ENCODE data around the gene ZC3H6. TPM values are rescaled to one million over a fixed set of nuclear protein-coding genes. Genes with fewer than 3 reads are reported as not detected.

The ZC3H6 gene
- total and polyA plus RNA-seq, 2 of the 13 experiments (the other 11 are each of a cell fraction or from before 2014, with no cell fraction given): 0.71 to 0.93 TPM

- TF ChIP-seq RBM39 (IDR thresholded peaks at IDR 0.05; ENCODE audit: low read depth, low read length, poor library complexity, severe bottlenecking): peak; percentile 100
- peak in 1 of 2 experiments; percentile 78; a peak in 2 of 4 replicates for TF ChIP-seq REST (IDR thresholded peaks at IDR 0.05; ENCODE audit: borderline replicate concordance in 1 of 2, low read depth in 1 of 2, low read length in 2 of 2)
- TF ChIP-seq FOXK1 (CRISPR knock-in tag; IDR thresholded peaks at IDR 0.05; ENCODE audit: borderline replicate concordance, low read depth): peak; percentile 95
- TF ChIP-seq JDP2 (CRISPR knock-in tag; IDR thresholded peaks at IDR 0.05; ENCODE audit: borderline replicate concordance): peak; percentile 41; the same call in 1 of the 2 replicates
- TF ChIP-seq FOXP4 (CRISPR knock-in tag; IDR thresholded peaks at IDR 0.05): peak; percentile 73
- peak; percentile 100 for TF ChIP-seq BRD4 (CRISPR knock-in tag; IDR thresholded peaks at IDR 0.05)
- TF ChIP-seq MYC (CRISPR knock-in tag; IDR thresholded peaks at IDR 0.05; ENCODE audit: borderline replicate concordance): peak; percentile 95
- TF ChIP-seq ZNF232 (CRISPR knock-in tag; IDR thresholded peaks at IDR 0.05; ENCODE audit: borderline replicate concordance): peak; percentile 92; the same call in 1 of the 2 replicates
- TF ChIP-seq ZNF749 (CRISPR knock-in tag; IDR thresholded peaks at IDR 0.05; ENCODE audit: borderline replicate concordance): peak; percentile 98
- no peak; the same call in 1 of the 2 replicates for TF ChIP-seq ZNF773 (CRISPR knock-in tag; IDR thresholded peaks at IDR 0.05; ENCODE audit: borderline replicate concordance)
- no peak for TF ChIP-seq ONECUT2 (CRISPR knock-in tag; IDR thresholded peaks at IDR 0.05)
- TF ChIP-seq ZFP82 (CRISPR knock-in tag; IDR thresholded peaks at IDR 0.05; ENCODE audit: borderline replicate concordance): peak; percentile 77; the same call in 1 of the 2 replicates
- TF ChIP-seq IRF2 (CRISPR knock-in tag; IDR thresholded peaks at IDR 0.05): peak; percentile 97
- no peak; the same call in 1 of the 2 replicates for TF ChIP-seq ZNF256 (CRISPR knock-in tag; conservative IDR thresholded peaks at IDR 0.05)
- TF ChIP-seq DNMT1 (CRISPR knock-in tag; IDR thresholded peaks at IDR 0.05): peak; percentile 95
- peak; percentile 92 for TF ChIP-seq ZBTB25 (CRISPR knock-in tag; IDR thresholded peaks at IDR 0.05)
- 0 out of 2 replicates have a peak, but pooled peaks have one; percentile 17 for TF ChIP-seq MZF1 (CRISPR knock-in tag; IDR thresholded peaks at IDR 0.05; ENCODE audit: borderline replicate concordance)
- 0 out of 2 replicates have a peak, but pooled peaks have one; percentile 51 for TF ChIP-seq ZBTB21 (CRISPR knock-in tag; IDR thresholded peaks at IDR 0.05)
- TF ChIP-seq ZNF180 (CRISPR knock-in tag; IDR thresholded peaks at IDR 0.05; ENCODE audit: borderline replicate concordance, low read depth): no peak
- TF ChIP-seq ZNF292 (CRISPR knock-in tag; IDR thresholded peaks at IDR 0.05; ENCODE audit: borderline replicate concordance, low read depth): peak; percentile 91; the same call in 1 of the 2 replicates
- 0 out of 2 replicates have a peak, but pooled peaks have one; percentile 12 for TF ChIP-seq ZNF7 (CRISPR knock-in tag; IDR thresholded peaks at IDR 0.05)
- peak; percentile 85; the same call in 1 of the 2 replicates for TF ChIP-seq THYN1 (CRISPR knock-in tag; IDR thresholded peaks at IDR 0.05; ENCODE audit: borderline replicate concordance, low read depth)
Measured at GRCh38 chr2:112275311-112275886, at the start of gene ZC3H6 (continued).
